NCI-H748 (cell line): ENCODE data around the gene ACTL9.

ENCODE experiments used
- DNase-seq: peaks from one replicate; lab custom pipeline; 2025; ENCODE audit not compliant: unreplicated experiment; lab: John Stamatoyannopoulos, UW

Gene ACTL9

DNA sequence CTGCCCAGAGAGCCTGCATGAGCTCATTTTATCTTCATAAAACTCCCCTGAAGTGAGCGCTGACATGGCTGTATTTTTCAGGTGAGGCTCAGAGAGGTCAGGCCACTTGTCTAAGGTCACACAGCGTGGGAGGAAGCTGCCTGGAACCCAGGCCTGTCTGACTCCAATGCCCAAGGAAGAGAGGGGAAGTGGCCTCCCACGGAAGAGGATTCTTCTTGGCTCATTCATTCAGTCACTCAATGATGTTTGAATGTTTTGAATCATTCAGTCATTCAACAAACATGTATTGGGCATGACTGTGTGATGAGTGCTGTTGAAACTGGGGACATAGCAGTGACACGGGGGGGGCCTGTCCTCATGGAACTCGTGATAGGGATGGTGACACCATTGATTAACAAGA is 12.0 kb downstream of the ACTL9 start:
- no peak for DNase-seq

DNA sequence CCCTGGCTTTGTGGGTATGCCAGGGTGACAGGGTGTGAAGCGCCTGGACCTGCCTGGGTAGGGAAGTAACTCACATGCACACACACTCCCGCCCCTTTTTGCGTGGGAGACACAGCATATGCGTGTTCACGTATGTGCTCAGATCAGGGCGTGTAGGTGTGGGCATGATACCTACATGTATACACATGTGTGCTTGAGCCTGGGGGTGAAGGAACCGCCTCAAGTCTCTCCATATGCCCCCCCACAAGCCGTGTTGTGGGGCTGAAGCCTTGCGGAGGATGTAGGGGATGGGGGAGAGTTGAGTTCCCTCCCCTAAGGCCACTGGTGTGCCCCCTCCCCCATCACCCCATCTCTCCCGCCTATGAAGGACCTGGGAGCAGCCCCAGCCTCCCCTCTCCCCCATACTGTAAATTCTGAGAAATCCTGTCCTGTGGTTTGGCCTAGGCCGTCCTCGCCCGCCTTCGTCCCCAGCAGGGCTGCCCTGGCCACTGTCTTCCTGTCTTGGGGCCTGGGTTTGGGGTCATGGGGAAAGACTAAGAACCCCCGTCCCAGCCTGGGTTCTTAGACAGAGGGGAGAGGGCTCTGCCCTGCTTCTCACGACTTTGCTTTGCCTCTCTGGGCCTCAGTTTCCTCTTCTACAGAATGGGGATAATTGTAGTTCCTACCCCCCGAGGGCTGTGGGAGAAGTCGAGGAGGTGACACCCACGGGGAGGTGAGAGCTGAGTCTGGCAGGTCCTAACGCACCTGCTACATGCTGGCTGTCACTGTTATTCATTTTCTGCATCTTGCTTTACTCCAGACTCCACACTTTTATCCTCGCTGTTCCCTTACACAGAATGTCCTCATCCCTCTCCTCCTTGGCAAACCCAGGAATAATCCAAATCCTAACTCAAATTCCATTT is 14.3 kb downstream of the ACTL9 start:
- DNase-seq, result no peak

DNA sequence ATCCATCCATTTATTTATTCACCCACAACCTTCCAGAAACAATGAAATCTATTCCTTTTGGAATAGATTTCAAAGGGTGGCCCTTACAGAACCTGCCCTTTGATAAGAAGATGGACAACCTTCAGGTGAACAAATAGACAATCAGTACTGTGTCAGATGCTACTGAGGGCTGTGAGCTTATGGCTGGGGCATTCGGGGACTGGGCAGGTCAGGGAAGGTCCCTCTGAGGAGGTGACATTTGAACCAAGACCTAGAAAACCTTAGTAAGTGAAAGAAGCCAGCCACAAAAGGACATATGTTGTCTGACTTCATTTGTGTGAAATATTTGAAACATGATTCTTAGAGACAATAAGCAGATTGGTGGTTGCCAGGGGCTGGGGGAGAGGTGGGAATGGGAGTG is 15.7 kb downstream of the ACTL9 start:
- no peak for DNase-seq

DNA sequence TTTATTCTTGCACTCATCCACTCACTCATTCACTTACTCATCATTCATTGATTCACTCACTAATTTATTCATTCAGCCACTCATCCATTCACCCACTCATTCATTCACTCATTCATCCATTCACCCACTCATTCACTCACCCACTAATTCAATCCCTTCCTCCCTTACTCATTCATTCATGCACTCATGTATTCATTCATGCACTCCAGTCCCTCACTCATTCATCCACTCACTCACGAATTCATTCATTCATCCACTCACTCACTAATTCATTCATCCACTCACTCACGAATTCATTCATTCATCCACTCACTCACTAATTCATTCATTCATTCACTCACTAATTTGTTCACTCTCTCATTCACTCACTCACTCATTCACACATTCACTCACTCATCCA is 16.1 kb downstream of the ACTL9 start:
- no peak for DNase-seq

DNA sequence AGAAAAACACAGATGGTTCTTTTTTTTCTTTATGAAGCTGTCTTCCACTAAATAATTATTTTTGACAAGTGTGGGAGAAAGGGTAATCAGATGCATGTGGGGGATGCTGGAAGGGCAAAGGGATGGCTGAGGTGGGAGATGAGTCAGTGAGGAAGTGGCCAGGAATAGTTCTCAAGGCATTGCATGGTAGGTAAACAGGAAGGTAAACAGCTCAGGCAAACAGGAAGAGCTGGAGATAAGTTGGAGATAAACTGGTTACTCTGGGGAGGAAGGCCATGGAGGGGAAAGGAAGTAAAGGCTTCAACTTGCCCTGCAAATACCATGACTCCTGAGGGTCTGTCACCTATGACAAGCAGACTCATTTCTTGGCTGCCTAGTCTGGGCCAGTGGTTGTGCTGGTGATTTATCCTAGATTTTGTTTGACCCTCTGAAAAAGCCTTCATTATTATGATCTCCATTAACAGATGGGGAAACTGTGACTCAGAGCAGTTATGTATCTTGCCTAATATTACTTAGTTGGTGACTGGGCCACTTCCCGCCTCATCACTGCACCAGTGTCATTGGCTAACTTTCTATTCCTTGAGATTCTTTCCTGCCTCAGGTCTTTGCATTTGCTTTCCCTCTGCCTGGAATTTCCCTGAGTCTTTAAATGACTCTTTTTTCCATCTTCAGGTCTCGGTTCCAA is 17.1 kb downstream of the ACTL9 start:
- DNase-seq, result no peak

DNA sequence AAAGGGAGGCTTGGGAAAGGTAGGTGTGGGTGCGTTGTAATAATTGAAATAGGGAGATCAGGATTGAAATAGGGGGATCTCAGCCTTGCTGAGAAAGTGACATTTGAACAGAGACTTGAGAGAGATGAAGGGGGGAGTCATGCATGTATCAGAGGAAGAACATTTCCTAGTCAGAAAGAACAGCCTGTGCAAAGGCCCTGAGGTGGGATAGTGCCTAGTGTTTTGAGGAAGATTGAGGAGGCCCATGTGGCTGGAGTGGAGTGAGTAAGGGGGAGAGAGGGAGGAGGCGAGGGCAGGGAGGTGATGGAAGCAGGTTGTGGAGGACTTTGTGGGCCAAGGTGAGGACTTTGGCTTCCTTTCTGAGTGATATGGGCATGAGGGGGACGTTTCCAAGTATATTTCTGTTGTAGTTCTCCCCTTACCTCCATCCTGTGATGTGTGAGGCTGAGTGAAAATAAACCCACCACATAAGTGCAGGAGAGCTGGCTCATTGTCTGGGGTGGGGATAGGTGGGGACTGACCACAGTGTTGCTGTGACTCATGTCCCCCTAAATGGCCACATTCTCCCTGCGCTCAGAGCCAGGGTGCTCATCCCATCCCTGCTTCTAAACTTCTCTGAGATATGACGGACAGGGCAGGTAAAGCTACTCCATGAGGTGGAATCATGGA is 17.8 kb downstream of the ACTL9 start:
- DNase-seq, result no peak

DNA sequence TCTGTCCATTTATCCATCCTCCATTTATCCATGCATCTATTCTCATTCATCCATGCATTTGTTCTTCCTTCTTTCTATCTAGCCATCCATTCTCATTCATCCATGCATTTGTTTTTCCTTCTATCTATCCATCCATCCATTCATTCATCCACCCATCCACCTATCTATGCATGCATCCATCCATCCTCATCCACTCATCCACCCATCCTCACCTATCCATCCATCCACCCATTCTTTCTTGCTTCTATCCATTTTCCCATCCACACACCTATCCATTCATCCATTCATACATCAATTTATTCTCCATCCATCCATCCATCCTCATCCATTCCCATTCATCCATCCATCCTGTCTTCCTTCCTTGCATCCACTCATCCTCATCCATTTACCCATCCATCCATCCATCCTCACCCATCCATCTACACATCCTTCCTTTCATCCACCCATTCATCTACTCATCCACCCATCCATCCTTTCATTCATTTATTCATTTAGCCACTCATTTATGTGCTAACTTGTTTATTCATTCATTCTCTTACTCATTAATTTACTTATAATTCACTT is 20.3 kb downstream of the ACTL9 start:
- no peak for DNase-seq

DNA sequence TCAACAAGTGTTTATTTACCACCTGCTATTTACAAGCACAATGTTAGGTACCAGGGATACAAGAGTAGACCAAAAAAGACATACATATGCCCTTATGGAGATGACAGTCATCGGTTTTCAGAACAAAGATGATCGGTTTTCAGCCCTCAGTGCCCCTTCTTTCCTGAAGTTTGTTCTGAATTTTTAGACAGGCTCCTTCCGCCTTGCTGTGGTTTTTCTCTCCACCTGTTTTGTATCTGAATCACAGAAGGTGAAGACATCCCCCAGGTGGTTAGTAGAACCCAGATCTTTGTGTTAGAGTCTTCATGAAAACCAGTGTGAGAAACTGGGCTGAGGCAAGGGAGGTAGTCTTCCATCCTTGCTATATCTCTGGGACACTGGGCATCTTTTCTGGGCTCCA is 23.5 kb downstream of the ACTL9 start:
- no peak for DNase-seq

DNA sequence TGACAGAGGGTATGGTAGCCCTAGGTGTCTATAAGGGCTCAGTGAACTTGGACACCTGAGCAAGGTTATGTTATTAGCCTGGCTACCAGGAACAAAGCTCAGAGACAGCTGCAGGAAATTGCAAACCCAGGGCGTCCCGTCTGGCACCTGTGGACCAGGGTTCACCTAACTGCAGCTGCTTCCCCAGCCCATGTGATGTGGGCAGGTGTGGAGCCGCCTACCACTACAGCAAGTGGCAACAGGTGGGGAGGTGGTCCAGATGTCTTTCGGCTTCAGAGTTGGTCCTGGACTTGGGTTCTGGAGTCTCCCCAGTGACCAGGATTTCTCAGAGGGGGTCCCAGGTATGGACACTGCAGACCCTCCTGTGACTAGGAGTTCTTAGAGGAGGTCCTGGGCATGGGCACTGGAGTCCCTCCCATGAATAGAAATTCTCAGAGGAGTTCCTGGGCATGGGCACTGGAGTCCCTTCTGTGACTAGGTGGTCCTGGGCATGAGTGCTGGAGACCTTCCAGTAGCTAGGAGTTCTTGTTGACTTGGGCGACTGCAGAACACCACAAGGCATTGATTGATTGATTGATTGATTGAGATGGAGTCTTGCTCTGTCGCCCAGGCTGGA is 25.2 kb downstream of the ACTL9 start:
- no peak for DNase-seq

DNA sequence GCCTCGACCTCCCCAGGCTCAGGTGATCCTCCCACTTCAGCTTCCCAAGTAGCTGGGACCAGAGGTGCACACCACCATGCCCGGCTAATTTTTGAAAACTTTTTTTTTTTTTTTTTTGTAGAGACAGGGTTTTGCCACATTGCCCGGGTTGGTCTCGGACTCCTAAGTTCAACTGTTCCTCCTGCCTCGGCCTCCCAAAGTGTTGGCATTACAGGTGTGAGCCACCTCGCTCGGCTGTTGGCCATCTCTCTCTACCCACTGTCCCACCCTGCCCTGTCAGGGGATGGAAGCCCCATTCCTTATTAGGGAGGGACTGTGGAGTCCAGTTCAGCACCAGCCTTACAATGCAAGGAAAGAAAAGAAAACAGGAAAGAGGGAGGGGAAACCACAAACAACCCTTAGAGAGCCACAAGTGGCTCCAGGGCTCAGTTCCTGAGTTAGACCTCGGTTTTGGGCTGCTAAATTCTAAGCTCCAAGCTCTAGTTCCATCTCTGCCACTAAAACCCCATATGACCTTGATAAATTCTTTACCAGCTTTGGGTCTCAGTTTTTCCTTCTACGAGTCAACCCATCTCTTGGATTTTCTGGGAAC is 31.7 kb downstream of the ACTL9 start:
- DNase-seq, result no peak

DNA sequence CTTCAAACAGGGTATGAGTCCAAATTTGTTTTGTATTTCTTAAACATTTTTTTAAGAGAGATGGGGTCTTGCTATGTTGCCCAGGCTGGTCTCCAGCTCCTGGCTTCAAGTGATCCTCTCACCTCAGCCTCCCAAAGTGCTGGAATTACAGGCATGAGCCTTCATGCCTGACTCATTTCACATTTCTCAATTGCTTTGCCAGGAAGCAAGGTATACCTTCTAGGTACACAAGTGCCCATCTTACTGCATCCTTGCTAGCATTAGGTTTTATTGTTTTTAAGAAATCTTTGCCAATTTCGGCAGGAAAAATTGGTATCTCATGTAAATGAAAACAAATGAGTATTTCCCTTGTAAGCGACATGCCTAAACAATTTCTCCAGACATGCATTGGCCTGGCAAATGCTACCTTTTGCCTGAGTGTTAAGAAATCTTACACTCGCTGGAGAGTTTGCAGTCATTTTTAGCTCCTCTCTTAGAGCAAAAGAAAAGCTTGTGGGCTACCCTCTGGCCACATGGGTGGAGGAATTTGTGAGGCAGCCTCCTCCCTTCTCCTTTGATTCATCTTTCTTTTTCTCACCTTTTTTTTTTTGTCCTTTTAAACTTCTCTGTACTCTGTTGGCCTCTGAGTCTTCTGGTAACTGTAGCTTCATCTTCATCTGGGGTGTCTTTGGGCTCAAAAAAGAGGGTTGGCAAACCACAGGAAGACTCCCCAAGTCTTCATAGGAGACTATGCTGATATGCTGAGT is 33.0 kb downstream of the ACTL9 start:
- DNase-seq, result no peak

DNA sequence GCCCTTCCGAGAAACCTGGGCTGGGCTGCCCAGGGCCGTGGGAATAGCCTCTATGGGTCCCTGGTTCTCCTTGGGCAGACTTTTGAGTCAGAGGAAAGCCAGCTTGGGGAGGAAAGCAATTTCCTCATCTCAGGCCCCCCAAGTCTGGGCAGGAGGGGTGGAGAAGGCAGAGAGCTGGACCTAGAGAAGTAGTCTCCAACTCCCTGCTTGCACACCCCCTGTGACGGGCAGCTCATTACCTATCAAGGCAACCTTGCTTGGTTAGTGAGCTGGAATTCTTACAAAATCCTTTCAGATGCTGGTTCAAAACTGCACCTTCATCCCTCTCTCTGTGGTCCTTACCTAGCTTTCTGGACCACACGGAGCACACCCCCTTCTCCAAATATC is 33.9 kb downstream of the ACTL9 start:
- DNase-seq, result no peak

DNA sequence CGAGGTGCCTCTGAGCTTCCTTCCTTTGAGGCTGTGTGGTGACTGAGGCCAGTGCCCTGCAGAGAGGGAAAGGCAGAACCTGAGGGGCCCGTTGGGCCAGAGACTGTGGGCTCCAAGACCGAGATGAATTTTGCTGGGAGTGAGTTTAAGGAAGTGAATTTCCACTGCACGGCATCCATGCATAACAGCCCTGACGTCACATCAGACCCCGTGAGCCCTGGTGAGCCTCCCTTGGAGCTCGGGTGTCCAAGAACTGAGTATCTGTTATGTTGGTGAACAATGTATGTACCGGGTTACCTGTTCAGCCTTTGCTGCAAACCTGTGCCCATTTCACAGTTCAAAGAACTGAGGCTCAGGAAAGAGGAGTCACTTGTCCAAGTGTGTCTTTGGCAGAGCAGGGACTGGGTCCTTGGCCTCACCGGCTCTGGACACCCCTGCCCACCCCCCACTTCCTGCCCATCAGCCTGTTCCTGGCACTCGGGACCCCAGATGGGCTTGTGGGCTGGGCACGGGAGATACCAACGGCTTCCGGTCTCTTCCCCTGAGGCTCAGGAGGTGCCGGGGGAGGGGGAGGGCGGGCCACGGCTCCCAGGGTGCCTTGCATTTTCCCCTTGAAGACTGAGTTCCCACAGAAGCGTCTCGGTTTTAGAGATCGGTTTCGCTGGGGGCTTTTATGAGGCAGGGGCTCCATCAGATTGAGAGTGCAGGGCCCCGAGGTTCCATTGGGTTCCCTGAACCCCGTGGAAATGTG is 34.5 kb downstream of the ACTL9 start:
- DNase-seq, result no peak

DNA sequence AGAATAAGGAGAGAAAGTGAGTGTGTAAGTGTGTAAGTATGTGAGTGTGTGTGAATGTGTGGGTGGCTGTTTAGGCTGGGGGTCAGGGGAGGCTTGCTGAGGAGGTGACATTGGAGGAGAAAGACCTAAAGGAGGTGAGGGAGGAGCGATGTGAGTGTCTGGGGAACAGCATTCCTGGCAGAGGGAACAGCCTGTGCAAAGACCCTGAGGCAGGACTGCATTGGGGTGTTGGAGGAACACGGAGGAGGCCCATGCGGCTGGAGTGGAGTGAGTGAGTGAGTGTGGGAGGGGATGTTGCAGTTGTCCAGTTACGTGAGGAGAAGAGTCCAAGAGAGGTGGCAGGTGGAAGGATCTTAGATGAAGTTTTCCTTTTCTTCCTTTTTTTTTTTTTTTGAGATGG is 36.3 kb downstream of the ACTL9 start:
- no peak for DNase-seq

DNA sequence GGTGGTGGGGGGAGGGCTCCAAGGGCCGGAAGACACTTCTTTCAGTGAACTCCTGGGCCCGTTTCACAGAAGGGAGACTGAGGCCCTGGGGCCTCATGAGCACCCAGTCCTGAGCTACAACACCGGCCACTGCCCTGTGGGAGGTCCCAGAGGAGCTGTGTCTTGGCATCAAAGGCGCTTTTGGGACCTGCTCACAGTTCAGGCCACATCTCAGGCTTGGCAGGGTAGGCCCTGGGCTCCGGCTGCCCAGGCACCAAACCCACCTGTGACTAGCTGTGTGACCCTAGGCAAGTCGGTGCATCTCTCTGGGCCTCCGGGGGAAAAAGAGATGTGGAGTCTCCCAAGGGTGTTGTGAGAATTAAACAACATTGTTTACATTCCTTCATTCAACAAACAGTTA is 38.7 kb downstream of the ACTL9 start:
- DNase-seq, result no peak

DNA sequence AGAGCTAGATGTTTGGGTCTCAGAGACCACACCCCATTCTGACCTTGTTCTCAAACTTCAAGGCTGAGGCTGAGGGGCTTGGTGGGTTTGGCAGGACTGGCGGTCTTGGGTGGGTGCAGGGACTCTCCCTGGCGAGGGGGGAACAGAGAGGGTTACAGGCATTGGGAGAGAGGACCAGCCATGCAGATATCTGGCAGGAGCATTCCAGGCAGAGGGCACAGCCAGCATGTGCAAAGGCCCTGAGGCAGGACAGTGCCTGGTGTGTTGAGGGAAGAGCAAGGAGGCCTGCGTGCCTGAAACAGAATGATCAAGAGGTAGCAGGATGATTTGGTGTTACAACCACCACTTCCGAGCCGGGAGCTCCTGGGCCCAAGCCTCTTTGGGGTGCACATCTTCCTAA is 40.7 kb downstream of the ACTL9 start:
- no peak for DNase-seq

DNA sequence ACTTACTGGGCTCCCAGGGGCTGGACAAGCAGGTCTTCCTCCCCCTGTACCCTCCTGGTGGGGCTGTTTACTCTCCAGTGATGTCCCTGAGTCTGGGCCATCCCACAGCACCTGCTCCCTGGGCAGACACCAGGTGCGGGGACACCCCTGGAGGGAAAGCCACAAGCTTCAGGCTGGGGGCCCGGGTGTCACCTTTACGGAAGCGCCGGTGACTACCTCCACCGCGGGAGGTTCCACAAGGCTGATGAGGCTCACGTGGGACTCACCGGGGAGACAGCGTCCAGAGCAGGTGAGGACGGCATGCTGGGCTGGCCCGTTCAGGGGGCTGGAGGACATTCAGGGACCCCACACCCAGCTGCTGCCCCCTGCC is 43.3 kb downstream of the ACTL9 start:
- DNase-seq, result no peak

DNA sequence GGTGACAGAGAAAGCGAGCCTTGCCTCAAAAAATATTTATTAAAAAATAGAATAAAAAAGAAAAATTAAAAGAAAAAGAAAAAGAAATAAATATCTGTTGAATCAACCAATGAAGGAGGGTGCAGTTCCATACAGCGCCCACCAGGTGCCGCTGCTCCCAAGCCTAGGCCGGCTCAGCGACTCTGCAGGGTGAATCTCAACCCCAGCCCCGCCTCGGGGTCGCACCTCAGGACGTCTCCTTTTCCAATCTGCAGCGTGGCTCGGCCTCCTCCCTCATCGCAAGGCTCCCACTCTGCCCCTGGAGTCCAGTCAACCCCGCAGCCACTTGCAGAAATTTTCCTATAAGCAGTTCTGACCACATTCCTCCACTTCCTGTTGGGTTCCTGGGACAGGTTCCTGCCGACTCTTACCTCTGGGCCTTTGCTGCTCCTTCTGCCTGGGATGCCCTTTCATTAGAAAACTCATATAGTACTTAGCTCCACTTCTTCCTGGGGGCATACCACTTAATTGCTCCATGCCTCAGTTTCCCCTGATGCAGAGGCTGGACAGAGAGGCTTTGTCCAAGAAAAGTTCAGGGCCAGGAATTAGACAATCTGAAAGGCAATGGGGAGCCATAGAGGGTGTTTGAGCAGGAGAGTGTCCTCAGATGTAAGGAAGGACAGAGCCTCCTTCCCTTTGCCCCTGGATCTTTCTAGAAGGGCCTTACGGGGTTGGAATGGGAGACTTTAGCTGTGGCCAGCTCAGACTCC is 43.8 kb downstream of the ACTL9 start:
- DNase-seq, result peak; percentile 9

DNA sequence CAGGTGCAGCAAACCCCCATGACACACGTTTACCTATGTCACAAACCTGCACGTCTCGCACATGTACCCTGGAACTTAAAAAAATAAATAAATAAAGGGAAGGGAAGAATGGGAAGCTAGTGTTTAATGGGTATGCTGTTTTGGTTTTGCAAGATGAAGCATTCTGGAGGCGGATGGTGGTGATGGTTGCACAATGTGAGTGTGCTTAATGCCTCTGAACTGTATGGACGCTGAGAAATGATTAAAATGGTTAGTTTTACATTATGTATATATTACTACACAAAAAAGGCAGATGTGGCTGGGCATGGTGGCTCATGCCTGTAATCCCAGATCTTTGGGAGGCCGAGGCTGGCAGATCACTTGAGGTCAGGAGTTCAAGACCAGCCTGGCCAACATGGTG is 50.4 kb downstream of the ACTL9 start:
- no peak for DNase-seq
